ENCODE data around the gene KCNQ5.

DNA sequence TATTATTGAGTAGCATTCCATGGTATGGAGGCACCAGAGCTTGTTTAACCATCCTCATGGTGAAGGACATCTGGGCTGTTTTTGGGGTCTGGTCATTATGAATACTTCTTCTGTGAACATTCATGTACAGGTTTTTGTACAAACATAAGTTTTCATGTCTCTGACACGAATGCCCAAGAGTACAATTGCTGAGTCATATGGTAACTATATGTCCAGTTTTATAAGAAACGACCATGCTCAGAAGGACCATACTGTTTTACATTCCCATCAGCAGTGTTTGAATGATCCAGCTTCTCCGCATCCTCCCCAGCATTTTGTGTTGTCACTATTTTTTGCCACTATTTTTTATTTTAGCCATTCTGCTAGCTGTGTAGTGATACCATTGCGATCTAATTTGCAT lies 414.8 kb downstream of the KCNQ5 start:
- TF ChIP-seq, protein P1, sequence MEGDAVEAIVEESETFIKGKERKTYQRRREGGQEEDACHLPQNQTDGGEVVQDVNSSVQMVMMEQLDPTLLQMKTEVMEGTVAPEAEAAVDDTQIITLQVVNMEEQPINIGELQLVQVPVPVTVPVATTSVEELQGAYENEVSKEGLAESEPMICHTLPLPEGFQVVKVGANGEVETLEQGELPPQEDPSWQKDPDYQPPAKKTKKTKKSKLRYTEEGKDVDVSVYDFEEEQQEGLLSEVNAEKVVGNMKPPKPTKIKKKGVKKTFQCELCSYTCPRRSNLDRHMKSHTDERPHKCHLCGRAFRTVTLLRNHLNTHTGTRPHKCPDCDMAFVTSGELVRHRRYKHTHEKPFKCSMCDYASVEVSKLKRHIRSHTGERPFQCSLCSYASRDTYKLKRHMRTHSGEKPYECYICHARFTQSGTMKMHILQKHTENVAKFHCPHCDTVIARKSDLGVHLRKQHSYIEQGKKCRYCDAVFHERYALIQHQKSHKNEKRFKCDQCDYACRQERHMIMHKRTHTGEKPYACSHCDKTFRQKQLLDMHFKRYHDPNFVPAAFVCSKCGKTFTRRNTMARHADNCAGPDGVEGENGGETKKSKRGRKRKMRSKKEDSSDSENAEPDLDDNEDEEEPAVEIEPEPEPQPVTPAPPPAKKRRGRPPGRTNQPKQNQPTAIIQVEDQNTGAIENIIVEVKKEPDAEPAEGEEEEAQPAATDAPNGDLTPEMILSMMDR (IDR thresholded peaks at IDR 0.05): no peak
- TF ChIP-seq EP300 (IDR thresholded peaks at IDR 0.05; ENCODE audit: low read depth): no peak

Data from transverse colon (tissue), 3 donors.